Hematopoietic multipotent progenitor cell treated with erythropoietin and hydrocortisone succinate and interleukin-3 and kit ligand, for 15 days (in vitro differentiated cells): ENCODE data around the gene GRIK2.

Experiments used
- DNase-seq: peaks from one replicate; pipeline ENCODE4 v3.0.0-alpha.2; 2015; ENCODE audit warnings: low spot score

The GRIK2 gene

GRCh38 chr6:101400326-101401135 lies 7.0 kb downstream of the GRIK2 start:
- no peak for DNase-seq

DNA sequence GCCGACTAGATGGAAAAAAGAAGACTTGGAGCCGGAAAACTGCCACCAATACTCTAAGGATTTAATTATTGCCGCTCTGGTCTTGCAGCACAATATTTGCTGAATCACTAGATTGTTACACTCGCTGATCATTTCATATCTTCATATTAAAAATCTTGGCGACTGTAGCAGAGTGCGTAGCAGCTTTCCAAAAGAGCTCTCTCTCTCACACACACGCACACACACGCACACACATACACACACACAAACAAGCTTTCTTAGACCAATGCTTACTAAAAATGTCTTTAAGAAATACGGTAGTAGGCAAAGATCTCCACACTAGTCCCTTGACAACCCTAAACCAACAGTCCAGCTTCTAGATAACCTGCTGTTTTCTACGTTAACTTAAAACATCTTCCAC lies 7.7 kb downstream of the GRIK2 start:
- no peak for DNase-seq

GRCh38 chr6:101401792-101402621 lies 8.5 kb downstream of the GRIK2 start:
- DNase-seq = no peak

DNA sequence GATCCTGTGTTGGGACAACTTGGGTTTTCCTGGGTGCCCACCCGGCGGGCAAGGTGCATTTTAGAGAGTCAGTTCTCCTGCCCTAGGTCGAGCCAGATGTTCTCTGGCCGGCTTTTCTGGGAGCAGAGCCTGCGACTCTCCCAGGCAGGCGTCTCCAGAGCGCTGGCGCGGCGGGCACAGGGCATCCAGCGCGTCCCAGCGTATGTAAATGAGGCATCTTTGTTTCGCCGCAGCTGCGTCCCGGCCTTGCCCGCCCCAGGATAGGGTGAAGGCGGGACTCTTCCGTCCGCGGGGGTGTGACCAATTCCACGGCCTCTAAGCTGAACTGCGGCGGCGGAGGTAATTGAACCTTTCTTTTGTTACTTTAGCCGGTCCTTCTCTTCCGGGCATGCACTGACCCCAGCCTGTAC lies 9.1 kb downstream of the GRIK2 start:
- no peak for DNase-seq

GRCh38 chr6:101403216-101403945 lies 9.9 kb downstream of the GRIK2 start:
- no peak for DNase-seq

GRCh38 chr6:101404775-101405174 lies 11.3 kb downstream of the GRIK2 start:
- no peak for DNase-seq

GRCh38 chr6:101413773-101414172 lies 20.3 kb downstream of the GRIK2 start:
- no peak for DNase-seq

GRCh38 chr6:101417900-101418299 lies 24.4 kb downstream of the GRIK2 start:
- no peak for DNase-seq

DNA sequence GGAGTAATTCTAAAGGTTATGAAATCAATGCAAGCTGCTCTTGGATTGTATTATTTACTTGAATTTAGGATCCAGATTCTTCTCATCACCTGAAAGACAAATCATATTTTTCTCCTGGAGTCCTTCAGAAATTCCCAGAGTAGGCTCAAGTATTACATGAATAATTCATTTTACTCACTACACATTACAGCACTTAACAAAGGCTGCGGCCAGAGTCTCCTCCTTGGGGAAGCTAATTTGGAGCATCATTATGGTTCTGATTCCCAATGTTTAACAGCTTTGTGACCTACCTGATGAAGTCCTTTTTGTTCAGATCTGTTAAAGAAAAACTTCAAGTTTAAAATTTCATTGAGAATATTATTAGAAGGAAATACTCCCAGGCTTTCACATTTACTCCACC lies 28.7 kb downstream of the GRIK2 start:
- no peak for DNase-seq

- DNase-seq = no peak
These were observed 29.3 kb downstream of the GRIK2 start for GRCh38 chr6:101422811-101423210.

DNA sequence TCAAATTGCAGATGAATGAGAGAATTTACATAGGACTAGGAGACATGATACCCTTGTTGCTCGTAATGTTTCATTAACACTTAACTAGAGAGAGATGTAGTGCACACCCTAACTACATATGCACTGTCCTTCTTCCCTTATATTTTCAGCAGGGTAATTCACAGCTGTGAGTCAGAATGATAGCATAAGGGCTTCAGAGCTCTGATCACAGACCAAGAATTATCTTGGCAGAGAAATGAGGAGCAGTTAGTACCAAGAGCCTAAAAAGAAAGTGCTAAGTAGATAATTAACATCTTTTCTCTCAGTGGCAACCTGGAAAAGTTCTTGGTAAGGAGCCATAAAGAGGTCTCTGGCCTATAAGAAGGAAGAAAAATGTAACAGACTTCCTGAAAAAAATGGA lies 35.8 kb downstream of the GRIK2 start:
- DNase-seq = no peak

- DNase-seq = no peak
These were observed 36.3 kb downstream of the GRIK2 start for GRCh38 chr6:101429845-101430244.

- DNase-seq = no peak
These were observed 39.6 kb downstream of the GRIK2 start for GRCh38 chr6:101433141-101433540.

- DNase-seq = no peak
These were observed 41.1 kb downstream of the GRIK2 start for GRCh38 chr6:101434601-101435000.

GRCh38 chr6:101435038-101435437 lies 41.5 kb downstream of the GRIK2 start:
- DNase-seq = no peak

DNA sequence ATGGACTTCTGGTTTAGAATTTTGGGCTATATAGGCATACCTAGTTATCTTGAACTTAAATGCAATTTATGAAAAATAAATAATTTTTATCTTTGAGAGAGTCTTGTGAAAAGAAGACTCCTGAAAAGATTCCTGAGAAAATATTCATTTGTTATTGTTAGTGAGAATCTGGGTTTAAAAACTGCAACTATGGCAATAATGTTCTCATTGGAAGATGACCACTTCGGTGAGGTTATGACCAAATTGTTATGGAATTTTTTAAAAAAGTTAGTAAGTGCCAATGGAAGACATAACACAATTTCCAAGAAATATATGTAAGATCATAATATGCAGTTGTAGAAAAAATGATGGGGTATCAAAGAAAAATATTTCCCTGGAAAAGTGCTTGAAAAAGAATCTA lies 46.3 kb downstream of the GRIK2 start:
- DNase-seq = no peak

DNA sequence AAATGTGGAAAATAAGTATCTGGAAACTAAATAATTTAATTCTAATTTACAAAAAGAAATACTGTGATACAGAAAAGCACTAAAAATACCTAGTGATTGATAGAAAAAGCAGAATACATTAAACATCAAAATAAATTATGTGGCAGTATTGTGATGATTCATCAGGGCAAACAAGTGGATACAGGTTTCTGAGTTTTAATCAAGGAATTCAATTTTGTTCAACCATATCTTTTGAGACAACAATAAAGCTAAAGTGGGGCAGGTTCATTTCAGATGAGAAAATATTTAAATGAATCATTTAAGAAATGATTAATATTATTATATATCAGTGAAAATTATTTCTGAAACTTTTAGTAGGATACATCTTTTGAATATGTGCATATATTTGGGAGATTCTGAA lies 49.8 kb downstream of the GRIK2 start:
- no peak for DNase-seq

DNA sequence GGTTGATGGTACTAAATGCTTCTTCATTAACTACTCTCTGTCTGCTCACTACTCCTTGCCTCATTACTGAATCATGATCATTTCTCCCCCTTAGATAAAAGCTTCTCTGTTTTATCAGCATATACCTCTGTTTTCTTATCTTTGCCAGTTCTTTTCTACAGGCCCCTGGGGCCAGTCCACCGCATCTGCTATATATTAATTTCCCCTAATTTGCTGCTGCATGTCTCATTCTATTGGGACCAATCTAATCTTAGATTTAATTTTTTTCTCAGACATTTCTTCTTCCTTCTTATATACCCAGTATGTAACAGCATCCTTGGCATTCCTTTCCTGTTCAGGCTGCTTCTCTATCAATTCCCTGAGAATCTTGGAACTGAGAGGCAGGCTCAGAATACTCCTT lies 51.2 kb downstream of the GRIK2 start:
- DNase-seq = no peak

DNA sequence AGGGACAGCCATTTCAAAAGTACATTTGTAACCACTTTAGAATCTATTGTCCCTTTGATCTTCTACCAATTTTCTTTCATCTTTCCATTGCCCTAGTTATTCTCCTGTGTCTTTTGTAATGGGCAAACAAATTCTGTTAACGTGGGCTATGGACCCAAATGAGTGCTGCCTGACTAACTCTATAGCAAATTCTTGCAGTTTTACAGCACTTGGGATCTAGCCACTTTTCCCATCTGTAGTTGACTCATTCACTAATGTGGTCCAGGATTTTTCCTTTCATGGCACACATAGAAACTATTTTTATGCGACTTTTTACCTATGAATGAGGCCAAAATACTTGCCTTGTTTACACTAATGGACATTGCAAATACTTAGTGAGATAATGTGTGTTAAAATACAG lies 52.0 kb downstream of the GRIK2 start:
- no peak for DNase-seq

GRCh38 chr6:101450901-101451300 lies 57.4 kb downstream of the GRIK2 start:
- DNase-seq = no peak

GRCh38 chr6:101451981-101452380 lies 58.5 kb downstream of the GRIK2 start:
- DNase-seq = no peak

DNA sequence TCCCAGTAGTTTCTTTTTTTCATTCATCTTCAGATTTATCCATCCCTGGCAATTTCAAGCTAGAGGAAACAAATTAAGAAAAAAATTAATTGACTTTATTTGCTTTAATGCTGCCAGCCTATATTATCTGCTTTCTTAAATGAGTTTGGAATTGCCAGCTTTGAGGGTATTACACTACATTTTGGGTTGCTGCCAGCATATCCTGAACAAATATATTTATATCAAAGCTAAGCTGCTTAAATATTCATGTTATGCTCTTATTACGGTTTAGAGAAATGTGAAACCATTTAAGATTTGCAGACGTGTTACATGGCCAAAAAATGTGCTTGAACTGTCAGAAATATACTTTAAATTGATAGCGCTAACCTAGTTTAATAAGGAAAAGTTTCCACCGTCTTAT lies 59.7 kb downstream of the GRIK2 start:
- no peak for DNase-seq
